HEK293T (cell line): ENCODE results near the gene YES1.

Experiments used
- CTCF ChIA-PET: fragments of 350-600 bp; formaldehyde crosslinking; extraction: SDS; loops from one replicate; lab custom pipeline; 2021; ENCODE audit warnings: antibody characterized with exemption, inconsistent platforms; lab: Yijun Ruan, JAX
- POLR2A ChIA-PET: fragments of 350-600 bp; formaldehyde crosslinking; extraction: SDS; loops from one replicate; lab custom pipeline; 2020; ENCODE audit warnings: antibody characterized with exemption, inconsistent platforms; lab: Yijun Ruan, JAX
- DNase-seq: peaks from one replicate; pipeline ENCODE4 v3.0.0; 2012; ENCODE audit warnings: mixed read lengths; ENCODE audit errors: extremely low spot score
- ARNT ChIP-seq: fragments of 450-650 bp; IDR thresholded peaks from 2 replicates; pipeline ENCODE4 v1.6.1; 2017; ENCODE audit warnings: mild to moderate bottlenecking
- BHLHE40 ChIP-seq: fragments of 450-650 bp; IDR thresholded peaks from 2 replicates; pipeline ENCODE4 v1.6.1; 2016; ENCODE audit warnings: mild to moderate bottlenecking, moderate library complexity, borderline replicate concordance
- CTBP1 ChIP-seq: fragments of 450-650 bp; IDR thresholded peaks from 2 replicates; pipeline ENCODE4 v1.6.1; 2016; ENCODE audit warnings: borderline replicate concordance
- ELF4 ChIP-seq: fragments of 450-650 bp; IDR thresholded peaks from 2 replicates; pipeline ENCODE4 v1.6.1; 2017; ENCODE audit warnings: antibody characterized with exemption
- FOXA1 ChIP-seq: fragments of 450-650 bp; IDR thresholded peaks from 2 replicates; pipeline ENCODE4 v1.6.1; 2016; ENCODE audit warnings: mild to moderate bottlenecking
- FOXK2 ChIP-seq: fragments of 450-650 bp; IDR thresholded peaks from 2 replicates; pipeline ENCODE4 v1.6.1; 2016; ENCODE audit warnings: mild to moderate bottlenecking
- FOXM1 ChIP-seq: fragments of 450-650 bp; IDR thresholded peaks from 2 replicates; pipeline ENCODE4 v1.6.1; 2017; ENCODE audit warnings: mild to moderate bottlenecking, borderline replicate concordance
- HDGF ChIP-seq: fragments of 450-650 bp; IDR thresholded peaks from 2 replicates; pipeline ENCODE4 v1.6.1; 2017; ENCODE audit warnings: antibody characterized with exemption, borderline replicate concordance
- L3MBTL2 ChIP-seq: fragments of 450-650 bp; conservative IDR thresholded peaks from 2 replicates; pipeline ENCODE4 v1.6.1; 2016; ENCODE audit warnings: mild to moderate bottlenecking
- LEF1 ChIP-seq: fragments of 450-650 bp; IDR thresholded peaks from 2 replicates; pipeline ENCODE4 v1.6.1; 2017; ENCODE audit warnings: mild to moderate bottlenecking, borderline replicate concordance
- NFRKB ChIP-seq: fragments of 450-650 bp; IDR thresholded peaks from 2 replicates; pipeline ENCODE4 v1.6.1; 2016; ENCODE audit warnings: mild to moderate bottlenecking, moderate library complexity
- PKNOX1 ChIP-seq: fragments of 450-650 bp; IDR thresholded peaks from 2 replicates; pipeline ENCODE4 v1.6.1; 2016
- SP1 ChIP-seq: fragments of 450-650 bp; IDR thresholded peaks from 2 replicates; pipeline ENCODE4 v1.6.1; 2017
- SUZ12 ChIP-seq: fragments of 450-650 bp; IDR thresholded peaks from 2 replicates; pipeline ENCODE4 v1.6.1; 2016; ENCODE audit warnings: mild to moderate bottlenecking
- TARDBP ChIP-seq: fragments of 450-650 bp; IDR thresholded peaks from 2 replicates; pipeline ENCODE4 v1.6.1; 2016
- ZNF384 ChIP-seq: fragments of 450-650 bp; IDR thresholded peaks from 2 replicates; pipeline ENCODE4 v1.6.1; 2016

Gene YES1

GRCh38 chr18:675307-675706 lies 136.7 kb downstream of the YES1 start:
- ChIA-PET CTCF (no interaction called here), POLR2A (no interaction called here)

GRCh38 chr18:673769-674168 lies 138.3 kb downstream of the YES1 start:
- no peak for DNase-seq
- TF ChIP-seq CTBP1 (no peak), ZNF384 (no peak), BHLHE40 (no peak), HDGF (no peak), ELF4 (no peak), LEF1 (no peak), L3MBTL2 (no peak), NFRKB (no peak), FOXK2 (no peak), SP1 (no peak), FOXA1 (no peak), FOXM1 (no peak), SUZ12 (no peak)
- ChIA-PET POLR2A (no interaction called here), CTCF (no interaction called here)

More at GRCh38 chr18:675307-675706, 136.7 kb downstream of the YES1 start:
- TF ChIP-seq ARNT (no peak), ZNF384 (no peak), SUZ12 (no peak), CTBP1 (no peak), FOXM1 (no peak), L3MBTL2 (no peak), FOXK2 (no peak), FOXA1 (no peak), TARDBP (no peak), NFRKB (no peak), ELF4 (no peak), SP1 (no peak), LEF1 (no peak), BHLHE40 (no peak), HDGF (no peak), PKNOX1 (no peak)
- no peak for DNase-seq

- TF ChIP-seq BHLHE40: no peak
- no peak for TF ChIP-seq L3MBTL2
- TF ChIP-seq LEF1: no peak
- TF ChIP-seq NFRKB: no peak
- no peak for TF ChIP-seq HDGF
- no peak for TF ChIP-seq SUZ12
- no peak for TF ChIP-seq ELF4
- no peak for TF ChIP-seq FOXA1
- TF ChIP-seq FOXM1: no peak
- TF ChIP-seq ZNF384: no peak
- no peak for TF ChIP-seq SP1
- TF ChIP-seq FOXK2: no peak
- TF ChIP-seq PKNOX1: no peak
- TF ChIP-seq CTBP1: no peak
- no peak for TF ChIP-seq TARDBP
- TF ChIP-seq ARNT: no peak
- no peak for DNase-seq
- POLR2A ChIA-PET: interaction anchor here (0.9 kb wide), 1 partner anchor 15 kb away, joined by 6 read pairs; no protein-coding TSS in a partner anchor
- CTCF ChIA-PET: no interaction called here
Measured at GRCh38 chr18:673317-673716, 138.7 kb downstream of the YES1 start.
